ENCODE measurements around the gene OR6V1.

DNA sequence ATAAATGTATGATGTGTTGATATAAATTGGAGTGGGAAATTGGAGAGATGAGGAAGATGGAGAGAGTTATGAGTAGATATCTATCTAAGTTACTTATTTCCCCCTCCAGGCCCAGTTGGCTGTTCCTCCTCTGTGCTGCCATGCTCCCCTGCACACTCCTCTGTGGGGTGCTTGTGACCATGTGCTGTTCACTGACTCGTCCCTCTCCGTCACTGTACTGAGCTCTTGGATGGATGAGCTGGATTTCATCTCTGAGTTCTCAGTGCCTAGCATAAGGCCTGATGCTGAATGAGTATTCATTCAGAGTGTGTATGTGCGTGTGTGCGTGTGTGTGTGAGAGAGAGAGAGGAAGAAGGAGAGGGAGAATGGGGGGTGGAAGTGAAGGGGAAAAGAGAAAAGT lies 39.7 kb upstream of the OR6V1 start:
- TF ChIP-seq POLR2A (IDR thresholded peaks at IDR 0.05; ENCODE audit: low read depth, low read length) (no peak), TAF1 (IDR thresholded peaks at IDR 0.05; ENCODE audit: low read depth, low read length) (no peak), POLR2AphosphoS5 (IDR thresholded peaks at IDR 0.05; ENCODE audit: low read depth, low read length) (no peak), POU2F2 (IDR thresholded peaks at IDR 0.05; ENCODE audit: low read depth, low read length) (no peak), SPI1 (IDR thresholded peaks at IDR 0.05; ENCODE audit: low read depth, low read length) (no peak), PAX5 (IDR thresholded peaks at IDR 0.05; ENCODE audit: insufficient read depth, low read length, severe bottlenecking) (no peak)
